Stimulated activated CD4-positive, alpha-beta T cell treated with anti-CD3 and anti-CD28 coated beads, Interleukin-1b, Interleukin-23, amount 100 ng/mL, for 24 hours (primary cell): ENCODE measurements around the gene CELF1.

Source experiments
- DNase-seq, 4 experiments: peaks; one replicate each; pipeline ENCODE4 v3.0.0-alpha.2; 2020; ENCODE audit warnings: low read depth in 4 of 4, low spot score in 1 of 4

The CELF1 gene

GRCh38 chr11:47426062-47426956 is 126.6 kb downstream of the CELF1 start, which contains the start of gene PSMC3:
Gene PSMC3, minus strand, starts transcription at chr11:47426439. Its CDS starts 160 bp downstream, at chr11:47426279.
- DNase-seq = peak; percentile 98 to 100 (median 98)

- no peak for DNase-seq
Measured at GRCh38 chr11:47425611-47426010, 127.3 kb downstream of the CELF1 start.

GRCh38 chr11:47418454-47419259 is 134.3 kb downstream of the CELF1 start:
- DNase-seq = no peak

GRCh38 chr11:47417712-47418111 is 135.2 kb downstream of the CELF1 start:
- DNase-seq = no peak

- no peak for DNase-seq
Measured at GRCh38 chr11:47415949-47416472, 136.9 kb downstream of the CELF1 start.
